NCI-H1105 (cell line): ENCODE measurements around the gene SORCS2.
"Not testable (repeated sequence)": the region's sequence is repeated elsewhere in the genome, so short reads cannot be mapped to it uniquely, and the experiment has no call there.

Experiments used
- DNase-seq: peaks from one replicate; lab custom pipeline; 2025; lab: John Stamatoyannopoulos, UW

Gene SORCS2

GRCh38 chr4:7585768-7586167 is 393.4 kb downstream of the SORCS2 start:
- no peak for DNase-seq

GRCh38 chr4:7587433-7588405 is 395.4 kb downstream of the SORCS2 start:
- DNase-seq = no peak

GRCh38 chr4:7590189-7590588 is 397.9 kb downstream of the SORCS2 start:
- no peak for DNase-seq

- no peak for DNase-seq
Measured at GRCh38 chr4:7590899-7591298, 398.6 kb downstream of the SORCS2 start.

- no peak for DNase-seq
Measured at GRCh38 chr4:7591409-7592053, 399.2 kb downstream of the SORCS2 start.

- DNase-seq = peak; percentile 13
Measured at GRCh38 chr4:7593646-7594412, 401.5 kb downstream of the SORCS2 start.

- no peak for DNase-seq
Measured at GRCh38 chr4:7595934-7596461, 403.7 kb downstream of the SORCS2 start.

GRCh38 chr4:7596918-7597606 is 404.7 kb downstream of the SORCS2 start:
- no peak for DNase-seq

- no peak for DNase-seq
Measured at GRCh38 chr4:7598939-7599790, 406.8 kb downstream of the SORCS2 start.

GRCh38 chr4:7600247-7600646 is 407.9 kb downstream of the SORCS2 start:
- no peak for DNase-seq

- DNase-seq = not testable (repeated sequence)
Measured at GRCh38 chr4:7602166-7602565, 409.8 kb downstream of the SORCS2 start.

- no peak for DNase-seq
Measured at GRCh38 chr4:7607156-7607910, 415.0 kb downstream of the SORCS2 start.

GRCh38 chr4:7608046-7608445 is 415.7 kb downstream of the SORCS2 start:
- DNase-seq = no peak

- no peak for DNase-seq
Measured at GRCh38 chr4:7609316-7609715, 417.0 kb downstream of the SORCS2 start.

- no peak for DNase-seq
Measured at GRCh38 chr4:7610022-7610670, 417.8 kb downstream of the SORCS2 start.

GRCh38 chr4:7610841-7611240 is 418.5 kb downstream of the SORCS2 start:
- DNase-seq = no peak

GRCh38 chr4:7612311-7612897 is 420.1 kb downstream of the SORCS2 start:
- no peak for DNase-seq

GRCh38 chr4:7614350-7614949 is 422.1 kb downstream of the SORCS2 start:
- no peak for DNase-seq

- no peak for DNase-seq
Measured at GRCh38 chr4:7616193-7616592, 423.9 kb downstream of the SORCS2 start.
